ENCODE measurements around the gene KRTAP3-1. TPM values are rescaled to one million over a fixed set of nuclear protein-coding genes. Genes with fewer than 3 reads are reported as not detected.

The KRTAP3-1 gene
- not detected in 2 replicates for total RNA-seq

DNA sequence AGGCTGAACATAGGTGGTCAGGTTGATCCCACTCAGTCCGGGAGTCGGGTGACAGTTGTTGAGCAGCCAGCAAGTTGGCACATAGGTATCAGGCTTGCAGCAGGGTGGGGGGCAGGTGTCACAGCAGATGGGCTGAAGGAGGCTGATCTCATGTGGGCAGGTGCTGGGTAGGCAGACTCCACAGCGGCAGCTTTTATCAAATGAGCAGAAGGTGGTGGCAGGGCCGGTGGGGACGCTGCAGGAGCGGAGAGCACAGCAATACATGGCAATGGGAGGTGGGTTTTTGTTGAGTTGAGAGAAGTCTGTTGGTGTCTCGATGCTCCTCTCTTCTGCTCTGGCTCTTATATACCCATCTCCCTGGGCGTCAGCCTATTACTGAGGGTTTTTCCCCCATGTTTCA is at the start of gene KRTAP3-1:
TSS of gene KRTAP3-1 (minus strand) at position 318 of the 400 bp plus-strand sequence. CDS start at position 264, 54 bp downstream.

DNA sequence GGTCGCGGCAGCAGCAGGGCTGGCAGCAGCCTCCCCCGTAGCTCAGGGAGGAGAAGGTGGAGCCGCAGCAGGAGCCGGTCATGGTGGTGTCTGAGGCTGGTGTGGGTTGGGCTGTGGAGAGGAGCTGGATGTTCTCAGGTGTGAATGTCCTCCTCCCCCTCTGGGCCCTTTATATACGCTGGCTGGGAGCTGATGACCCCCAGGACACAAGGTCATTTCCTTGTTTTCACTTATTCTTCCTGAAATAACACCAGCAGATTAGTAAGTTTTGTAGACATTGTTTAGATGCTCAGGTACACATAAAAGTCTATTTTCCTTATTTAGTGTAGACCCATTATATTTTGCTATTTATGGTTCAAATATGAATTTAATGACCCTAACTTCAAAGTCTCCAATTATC is 46.2 kb upstream of the KRTAP3-1 start, which contains the start of gene KRTAP2-2:
TSS of gene KRTAP2-2 (minus strand) at position 101 of the 400 bp plus-strand sequence. CDS start at position 82, 19 bp downstream.

GRCh38 chr17:41046735-41047465 is 38.0 kb upstream of the KRTAP3-1 start, which contains the start of gene KRTAP2-1:
Gene KRTAP2-1 (minus strand): TSS chr17:41047316. CDS start chr17:41047267, 49 bp downstream.

GRCh38 chr17:41040783-41041571 is 32.0 kb upstream of the KRTAP3-1 start, which contains the start of gene KRTAP1-1:
Gene KRTAP1-1 (minus strand): TSS chr17:41041450. CDS start chr17:41041397, 53 bp downstream.

GRCh38 chr17:41034346-41034935 is 25.5 kb upstream of the KRTAP3-1 start, which contains the start of gene KRTAP1-3:
Gene KRTAP1-3 (minus strand): TSS chr17:41034874. CDS start chr17:41034821, 53 bp downstream.

DNA sequence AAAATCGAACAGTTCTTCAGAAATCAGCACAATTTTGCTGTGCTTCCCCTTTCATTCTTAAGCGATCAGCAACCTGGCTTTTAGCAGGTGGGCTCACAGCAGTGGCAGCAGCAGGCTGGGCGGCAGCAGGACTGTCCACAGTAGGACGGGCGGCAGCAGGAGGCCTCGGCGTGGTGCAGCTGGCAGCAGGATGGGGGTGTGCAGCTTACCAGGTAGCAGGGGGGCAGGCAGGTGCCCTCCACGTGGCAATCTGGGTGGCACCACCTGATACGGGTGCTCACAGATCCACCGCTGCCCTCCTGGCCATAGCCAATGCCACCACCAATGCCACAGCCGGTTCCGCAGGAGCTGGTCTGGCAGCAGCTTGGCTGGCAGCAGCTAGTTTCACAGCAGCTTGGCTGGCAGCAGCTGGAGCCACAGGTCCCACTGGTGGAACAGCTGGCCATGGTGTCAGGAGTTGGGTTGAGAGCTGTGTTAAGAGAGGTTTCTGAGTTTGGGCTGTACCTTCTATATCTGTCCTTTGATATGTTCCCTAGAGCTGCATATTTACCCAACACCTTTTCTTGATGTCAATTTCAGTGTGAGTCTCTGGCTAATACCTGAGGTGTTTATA is 20.8 kb upstream of the KRTAP3-1 start, which contains the start of gene KRTAP1-4:
TSS of gene KRTAP1-4 (minus strand) at position 563 of the 613 bp plus-strand sequence. CDS start at position 446, 117 bp downstream.

DNA sequence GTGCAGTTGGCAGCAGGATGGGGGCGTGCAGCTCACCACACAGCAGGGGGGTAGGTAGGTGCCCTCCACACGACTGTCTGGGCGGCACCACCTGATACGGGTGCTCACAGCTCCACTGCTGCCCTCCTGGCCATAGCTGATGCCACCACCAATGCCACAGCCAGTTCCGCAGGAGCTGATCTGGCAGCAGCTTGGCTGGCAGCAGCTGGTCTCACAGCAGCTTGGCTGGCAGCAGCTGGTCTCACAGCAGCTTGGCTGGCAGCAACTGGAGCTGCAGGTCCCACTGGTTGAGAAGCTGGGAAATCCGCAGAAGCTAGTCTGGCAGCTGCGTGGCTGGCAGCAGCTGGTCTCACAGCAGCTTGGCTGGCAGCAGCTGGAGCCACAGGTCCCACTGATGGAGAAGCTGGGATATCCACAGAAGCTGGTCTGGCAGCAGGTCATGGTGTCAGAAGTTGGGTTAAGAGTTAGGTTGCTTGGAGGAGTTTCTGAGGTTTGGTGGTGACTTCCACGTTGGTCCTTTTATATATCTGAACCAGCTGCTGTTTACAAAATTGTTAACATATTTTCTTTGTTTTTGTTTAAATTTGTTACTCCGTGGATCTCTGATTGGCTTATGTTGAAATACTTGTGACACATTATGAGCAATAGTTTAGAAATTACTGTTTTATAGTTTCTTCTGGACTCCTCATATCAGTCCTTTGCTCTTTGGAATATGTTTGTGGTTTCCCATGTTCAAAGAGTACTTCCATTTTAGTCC is 18.0 kb upstream of the KRTAP3-1 start, which contains the start of gene KRTAP1-5:
TSS of gene KRTAP1-5 (minus strand) at position 494 of the 757 bp plus-strand sequence. CDS start at position 441, 53 bp downstream.

GRCh38 chr17:40999563-40999962 is 9.4 kb downstream of the KRTAP3-1 start, which contains the start of gene KRTAP3-2:
Gene KRTAP3-2 (minus strand): TSS chr17:40999906. CDS start chr17:40999853, 53 bp downstream.

DNA sequence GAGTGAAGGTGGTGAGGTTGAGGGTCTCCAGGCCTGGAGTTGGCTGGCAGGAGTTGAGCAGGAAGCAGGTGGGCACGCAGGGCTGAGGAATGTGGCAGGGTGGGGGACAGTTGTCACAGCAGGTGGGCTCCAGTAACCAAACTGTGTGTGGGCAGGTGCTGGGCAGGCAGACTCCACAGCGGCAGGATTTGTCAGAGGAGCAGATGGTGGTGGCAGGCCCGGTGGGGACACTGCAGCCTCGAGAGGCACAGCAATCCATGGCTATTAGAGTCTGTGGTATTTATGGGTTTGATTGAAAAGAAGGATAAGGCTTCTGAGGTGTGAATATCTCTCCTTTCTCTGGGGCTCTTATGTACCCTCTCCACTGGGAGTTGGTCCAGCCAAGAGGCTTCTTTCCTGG is 15.1 kb downstream of the KRTAP3-1 start, which contains the start of gene KRTAP3-3:
TSS of gene KRTAP3-3 (minus strand) at position 326 of the 400 bp plus-strand sequence. CDS start at position 259, 67 bp downstream.

DNA sequence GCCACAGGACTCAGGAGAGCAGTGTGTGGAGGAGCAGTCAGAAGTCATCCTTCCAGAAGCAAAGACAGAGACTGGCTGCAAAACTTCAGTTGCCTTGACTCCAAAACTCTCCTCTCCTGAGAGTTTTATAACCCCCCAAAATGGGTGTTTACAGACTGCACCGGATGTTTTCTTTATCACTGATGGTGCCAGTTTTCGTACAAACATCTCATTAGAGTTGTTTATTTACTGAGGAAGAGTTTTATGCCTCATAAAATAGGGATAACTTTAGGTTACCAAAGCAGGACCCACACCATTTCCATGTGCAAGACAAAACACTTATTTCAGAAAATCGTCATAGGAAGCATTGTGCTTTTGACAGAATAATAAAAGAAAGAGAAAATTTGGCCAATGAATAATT is 24.7 kb downstream of the KRTAP3-1 start, which contains the start of gene KRT40:
TSS of gene KRT40 (minus strand) at position 101 of the 400 bp plus-strand sequence. CDS start at position 48, 53 bp downstream.

DNA sequence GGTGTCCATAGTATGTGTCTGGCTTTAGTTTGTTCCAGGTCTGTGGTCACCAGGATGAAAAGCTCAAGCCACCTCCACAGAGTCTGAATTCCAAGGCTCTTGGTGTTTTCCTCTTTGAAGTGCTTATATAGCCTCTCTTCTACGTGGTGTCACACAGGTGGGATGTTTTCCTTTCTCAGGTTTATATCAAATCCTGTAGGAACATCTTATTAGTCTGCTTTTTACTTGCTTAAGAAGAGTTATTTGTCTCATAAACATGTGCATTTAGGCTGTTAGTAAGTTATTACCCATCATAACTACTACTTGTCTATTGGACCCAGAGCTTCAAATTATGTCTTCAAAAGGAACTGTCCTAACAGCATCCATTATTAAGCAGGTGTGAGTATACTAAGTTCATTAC is 42.1 kb downstream of the KRTAP3-1 start, which contains the start of gene KRT39:
TSS of gene KRT39 (minus strand) at position 101 of the 400 bp plus-strand sequence. CDS start at position 9, 92 bp downstream.

Small RNA genes lying within 50 kb of the gene (small RNA-seq; reads per million reads assigned to genes)
- not detected for gene KRTAP3-4P

Other genes starting within 250 kb of the KRTAP3-1 start
- not detected in 2 replicates for gene KRT26, start 236.9 kb downstream of the KRTAP3-1 start, total RNA-seq
- gene KRT27, start 226.6 kb downstream of the KRTAP3-1 start, total RNA-seq = not detected in 2 replicates
- gene KRT28, start 209.2 kb downstream of the KRTAP3-1 start, total RNA-seq = not detected in 2 replicates
- 0.98 and 5.4 TPM in 2 replicates for gene KRT10, start 186.5 kb downstream of the KRTAP3-1 start, total RNA-seq
- not detected in 2 replicates for gene KRT12, start 141.9 kb downstream of the KRTAP3-1 start, total RNA-seq
- gene KRT20, start 123.9 kb downstream of the KRTAP3-1 start, total RNA-seq = not detected in 2 replicates
- gene KRT23, start 71.5 kb downstream of the KRTAP3-1 start, total RNA-seq = not detected in 2 replicates
- gene KRT39, start 42.2 kb downstream of the KRTAP3-1 start, total RNA-seq = not detected in 2 replicates
- gene KRT40, start 24.8 kb downstream of the KRTAP3-1 start, total RNA-seq = not detected in 2 replicates
- not detected in 2 replicates for gene KRTAP3-3, start 15.0 kb downstream of the KRTAP3-1 start, total RNA-seq
- gene KRTAP3-2, start 9.2 kb downstream of the KRTAP3-1 start, total RNA-seq = not detected in 2 replicates
- not detected in 2 replicates for gene KRTAP1-5, start 18.1 kb upstream of the KRTAP3-1 start, total RNA-seq
- gene KRTAP1-4, start 21.1 kb upstream of the KRTAP3-1 start, total RNA-seq = not detected in 2 replicates
- gene KRTAP1-3, start 25.7 kb upstream of the KRTAP3-1 start, total RNA-seq = not detected in 2 replicates
- not detected in 2 replicates for gene KRTAP1-1, start 32.3 kb upstream of the KRTAP3-1 start, total RNA-seq
- not detected in 2 replicates for gene KRTAP2-1, start 38.2 kb upstream of the KRTAP3-1 start, total RNA-seq
- gene KRTAP2-2, start 46.1 kb upstream of the KRTAP3-1 start, total RNA-seq = not detected in 2 replicates
- gene KRTAP2-3, start 51.0 kb upstream of the KRTAP3-1 start, total RNA-seq = not detected in 2 replicates
- gene KRTAP2-4, start 56.8 kb upstream of the KRTAP3-1 start, total RNA-seq = not detected in 2 replicates
- not detected in 2 replicates for gene KRTAP4-7, start 75.0 kb upstream of the KRTAP3-1 start, total RNA-seq
- gene KRTAP4-8, start 89.0 kb upstream of the KRTAP3-1 start, total RNA-seq = not detected in 2 replicates
- gene KRTAP4-16, start 93.1 kb upstream of the KRTAP3-1 start, total RNA-seq = not detected in 2 replicates
- gene KRTAP4-9, start 96.3 kb upstream of the KRTAP3-1 start, total RNA-seq = not detected in 2 replicates
- not detected in 2 replicates for gene KRTAP4-11, start 109.2 kb upstream of the KRTAP3-1 start, total RNA-seq
- not detected in 2 replicates for gene KRTAP4-12, start 115.1 kb upstream of the KRTAP3-1 start, total RNA-seq
- gene KRTAP4-6, start 131.4 kb upstream of the KRTAP3-1 start, total RNA-seq = not detected in 2 replicates
- gene KRTAP4-5, start 140.7 kb upstream of the KRTAP3-1 start, total RNA-seq = not detected in 2 replicates
- gene KRTAP4-4, start 151.6 kb upstream of the KRTAP3-1 start, total RNA-seq = not detected in 2 replicates
- not detected in 2 replicates for gene KRTAP4-3, start 159.1 kb upstream of the KRTAP3-1 start, total RNA-seq
- not detected in 2 replicates for gene KRTAP4-2, start 169.1 kb upstream of the KRTAP3-1 start, total RNA-seq
- gene KRTAP4-1, start 175.8 kb upstream of the KRTAP3-1 start, total RNA-seq = not detected in 2 replicates
- gene KRTAP9-1, start 180.8 kb upstream of the KRTAP3-1 start, total RNA-seq = not detected in 2 replicates
- gene KRTAP9-2, start 217.5 kb upstream of the KRTAP3-1 start, total RNA-seq = not detected in 2 replicates
- not detected in 2 replicates for gene KRTAP9-3, start 223.3 kb upstream of the KRTAP3-1 start, total RNA-seq
- not detected in 2 replicates for gene KRTAP9-8, start 228.9 kb upstream of the KRTAP3-1 start, total RNA-seq
- gene KRTAP9-4, start 240.6 kb upstream of the KRTAP3-1 start, total RNA-seq = not detected in 2 replicates
- not detected in 2 replicates for gene KRTAP9-9, start 246.3 kb upstream of the KRTAP3-1 start, total RNA-seq